Measurements from ENCODE around the gene PRPF6.
"Not testable (repeated sequence)": the region's sequence is repeated elsewhere in the genome, so short reads cannot be mapped to it uniquely, and the experiment has no call there.

The PRPF6 gene

GRCh38 chr20:63973636-63974401 lies 7.1 kb upstream of the PRPF6 start:
- DNase-seq (ENCODE audit: low read depth in 2 of 2), result peak; percentile 73 to 77

- no peak for DNase-seq (ENCODE audit: low read depth in 2 of 2)
These were observed 6.3 kb upstream of the PRPF6 start for GRCh38 chr20:63974402-63975200.

- DNase-seq (ENCODE audit: low read depth in 2 of 2), result not testable (repeated sequence)
These were observed 4.4 kb upstream of the PRPF6 start for GRCh38 chr20:63976511-63976910.

- no peak for DNase-seq (ENCODE audit: low read depth in 2 of 2)
These were observed 3.8 kb upstream of the PRPF6 start for GRCh38 chr20:63976980-63977738.

GRCh38 chr20:63977739-63978276 lies 3.1 kb upstream of the PRPF6 start:
- DNase-seq (ENCODE audit: low read depth in 2 of 2), result peak in 1 of 2 donors; percentile 65

- DNase-seq (ENCODE audit: low read depth in 2 of 2), result peak in 1 of 2 donors; percentile 74
These were observed 2.4 kb upstream of the PRPF6 start for GRCh38 chr20:63978319-63979228.

- no peak for DNase-seq (ENCODE audit: low read depth in 2 of 2)
These were observed 1.7 kb upstream of the PRPF6 start for GRCh38 chr20:63979229-63979556.

GRCh38 chr20:63979557-63980316 lies 1.2 kb upstream of the PRPF6 start, which contains the start of gene SAMD10:
Gene SAMD10, minus strand, starts transcription at chr20:63979642. Its CDS starts 175 bp downstream, at chr20:63979467.
- DNase-seq (ENCODE audit: low read depth in 2 of 2), result peak; percentile 85 to 86

- no peak for DNase-seq (ENCODE audit: low read depth in 2 of 2)
These were observed 571 bp upstream of the PRPF6 start for GRCh38 chr20:63980317-63980805.

GRCh38 chr20:63982937-63983336 lies 2.0 kb downstream of the PRPF6 start:
- no peak for DNase-seq (ENCODE audit: low read depth in 2 of 2)

- DNase-seq (ENCODE audit: low read depth in 2 of 2), result no peak
These were observed 20.0 kb downstream of the PRPF6 start for GRCh38 chr20:64000906-64001305.

- no peak for DNase-seq (ENCODE audit: low read depth in 2 of 2)
These were observed 20.7 kb downstream of the PRPF6 start for GRCh38 chr20:64001607-64002011.

GRCh38 chr20:64003960-64004725 lies 23.2 kb downstream of the PRPF6 start:
- no peak for DNase-seq (ENCODE audit: low read depth in 2 of 2)

GRCh38 chr20:64005394-64005793 lies 24.5 kb downstream of the PRPF6 start:
- no peak for DNase-seq (ENCODE audit: low read depth in 2 of 2)

- no peak for DNase-seq (ENCODE audit: low read depth in 2 of 2)
These were observed 25.6 kb downstream of the PRPF6 start for GRCh38 chr20:64006490-64006889.

GRCh38 chr20:64006902-64007301 lies 26.0 kb downstream of the PRPF6 start:
- no peak for DNase-seq (ENCODE audit: low read depth in 2 of 2)

GRCh38 chr20:64009811-64010387 lies 29.0 kb downstream of the PRPF6 start:
- no peak for DNase-seq (ENCODE audit: low read depth in 2 of 2)

GRCh38 chr20:64010711-64011237 lies 29.8 kb downstream of the PRPF6 start:
- DNase-seq (ENCODE audit: low read depth in 2 of 2), result no peak

- DNase-seq (ENCODE audit: low read depth in 2 of 2), result no peak
These were observed 30.4 kb downstream of the PRPF6 start for GRCh38 chr20:64011366-64011779.
